ENCODE data around the gene EWSR1.

The EWSR1 gene

DNA sequence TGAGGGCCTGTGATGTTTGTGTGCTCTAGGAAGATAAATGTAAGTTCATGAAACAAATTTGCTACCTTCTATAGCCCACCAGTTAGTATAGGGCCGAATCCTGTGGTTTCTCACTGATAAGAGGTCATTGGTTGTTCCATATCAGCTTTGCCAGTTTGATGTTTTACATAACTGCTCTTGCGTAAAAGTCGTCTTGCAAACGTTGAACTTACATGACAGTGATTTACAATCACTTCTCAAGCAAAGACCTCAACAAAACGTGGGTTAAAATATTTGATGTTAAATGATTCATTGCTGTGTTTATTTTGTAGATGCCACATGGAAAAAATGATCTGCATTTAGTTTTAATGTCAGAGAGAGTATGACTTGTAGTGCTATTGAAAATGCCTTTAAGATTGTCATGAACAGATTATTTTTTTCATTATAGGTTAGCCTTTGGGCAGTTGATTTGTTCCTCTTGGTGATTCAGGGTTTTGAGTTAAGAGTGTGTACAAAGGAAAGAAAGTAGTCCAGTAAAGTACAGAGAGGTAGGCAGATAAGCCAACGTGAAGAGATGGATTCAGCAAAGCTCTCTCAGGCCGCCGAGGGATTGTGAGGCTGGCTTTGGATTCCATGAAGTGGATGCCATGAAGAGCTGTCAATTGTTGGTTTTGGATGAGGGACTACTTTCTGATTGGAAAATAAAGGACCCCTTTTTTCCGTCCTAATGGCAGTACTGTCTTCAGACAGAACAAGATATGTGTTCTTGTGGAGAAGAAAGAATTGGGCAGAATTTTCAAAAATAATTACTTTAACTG is 2.6 kb downstream of the EWSR1 start:
- no peak for DNase-seq

DNA sequence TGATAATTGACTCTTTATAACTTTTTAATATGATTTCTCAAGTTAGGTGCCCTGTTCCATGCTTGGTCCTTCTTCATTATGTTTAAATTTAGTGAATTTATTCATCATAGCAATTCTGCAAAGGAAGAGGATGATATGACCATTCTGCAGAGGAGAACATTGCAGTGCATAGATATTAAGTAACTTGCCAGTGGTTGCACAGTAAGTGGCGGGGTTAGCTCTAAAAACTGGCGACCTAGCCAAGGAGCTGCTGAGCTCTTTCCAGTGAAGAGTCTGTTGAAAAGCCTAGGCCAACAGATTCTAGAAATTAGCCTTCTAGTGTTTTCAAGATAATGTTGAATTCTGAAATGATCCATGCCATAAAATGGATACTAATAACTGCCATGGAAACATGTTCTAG is 4.6 kb downstream of the EWSR1 start:
- DNase-seq = no peak

DNA sequence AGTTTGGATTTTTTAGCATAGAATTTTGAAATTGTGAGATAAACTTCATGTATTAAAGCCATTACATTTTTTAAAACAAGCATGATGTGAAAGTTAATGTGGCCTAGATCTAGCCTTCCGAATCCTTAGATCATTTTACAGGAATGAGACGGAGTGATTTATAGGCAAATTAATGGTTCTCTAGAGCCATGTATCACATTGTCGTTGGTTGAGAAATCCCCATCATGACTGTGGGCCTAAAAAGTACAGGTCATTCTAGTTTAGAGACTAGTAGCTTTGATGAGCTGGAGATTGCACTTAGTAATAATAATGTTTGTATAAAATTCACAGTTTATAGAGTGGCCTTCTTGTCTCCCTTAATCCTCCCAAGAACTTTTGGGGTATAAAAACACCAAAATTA is 7.1 kb downstream of the EWSR1 start:
- no peak for DNase-seq

DNA sequence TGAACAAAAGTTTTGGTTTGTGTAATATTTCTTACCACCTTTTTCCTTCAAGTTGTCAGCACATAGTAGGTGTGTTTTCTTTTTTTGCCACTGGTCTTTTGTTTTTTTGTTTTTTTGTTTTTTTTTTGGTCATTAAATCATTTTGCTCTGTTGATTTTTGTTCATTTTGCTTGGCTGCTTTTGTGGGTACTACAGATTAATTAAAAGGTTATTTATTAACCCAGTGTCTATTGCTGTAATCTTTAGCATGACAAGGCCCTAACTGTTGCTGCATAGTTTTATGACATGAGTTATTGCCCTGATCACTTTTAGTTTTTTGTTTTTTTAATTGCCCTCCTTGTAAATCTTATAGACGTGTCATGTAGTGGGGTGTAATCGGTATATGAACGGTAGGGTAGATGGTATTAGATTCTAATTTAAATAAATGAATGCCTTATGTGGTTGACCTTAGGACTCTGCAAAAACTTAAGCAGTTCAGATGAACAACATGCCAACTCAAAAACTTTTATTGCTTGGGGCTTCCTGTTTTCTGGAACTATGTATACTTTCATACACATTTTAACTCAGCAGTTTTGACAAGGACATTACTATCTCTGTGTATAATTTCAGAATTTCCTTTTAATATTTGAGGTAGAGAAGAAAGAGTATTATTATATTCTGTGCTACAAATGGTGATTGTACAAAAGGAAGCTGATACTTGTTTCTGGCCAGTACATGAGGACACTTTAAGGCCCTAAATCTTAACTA is 7.9 kb downstream of the EWSR1 start:
- no peak for DNase-seq

DNA sequence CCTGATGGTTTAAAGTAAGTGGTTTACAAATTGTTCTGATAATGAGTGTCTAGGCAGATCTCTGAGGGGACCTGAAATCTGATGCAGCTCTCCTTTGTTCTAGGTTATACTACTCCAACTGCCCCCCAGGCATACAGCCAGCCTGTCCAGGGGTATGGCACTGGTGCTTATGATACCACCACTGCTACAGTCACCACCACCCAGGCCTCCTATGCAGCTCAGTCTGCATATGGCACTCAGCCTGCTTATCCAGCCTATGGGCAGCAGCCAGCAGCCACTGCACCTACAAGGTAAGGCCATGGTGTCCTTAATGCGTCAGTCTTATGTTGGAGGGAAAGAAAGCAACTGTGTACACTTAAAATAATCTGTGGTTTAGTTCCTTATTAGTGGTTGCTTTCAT is 9.9 kb downstream of the EWSR1 start:
- DNase-seq = no peak

DNA sequence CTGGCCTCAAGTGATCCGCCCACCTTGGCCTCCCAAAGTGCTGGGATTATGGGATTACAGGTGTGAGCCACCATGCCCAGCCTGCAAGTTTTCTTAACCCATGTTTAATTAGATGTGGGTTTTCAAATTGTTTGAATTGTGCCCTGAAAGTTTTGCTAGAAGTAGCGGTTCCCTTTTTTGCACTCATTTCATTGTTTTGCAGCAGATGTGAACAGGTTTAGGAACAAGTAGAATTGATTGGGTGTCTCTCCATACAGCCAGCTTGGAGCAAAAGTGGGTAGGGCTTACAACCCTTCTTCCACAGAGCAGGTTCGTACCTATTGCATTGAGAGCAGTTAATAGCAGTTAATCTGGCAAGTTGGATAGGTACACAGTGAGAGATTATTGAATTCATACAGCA is 16.1 kb downstream of the EWSR1 start:
- no peak for DNase-seq

DNA sequence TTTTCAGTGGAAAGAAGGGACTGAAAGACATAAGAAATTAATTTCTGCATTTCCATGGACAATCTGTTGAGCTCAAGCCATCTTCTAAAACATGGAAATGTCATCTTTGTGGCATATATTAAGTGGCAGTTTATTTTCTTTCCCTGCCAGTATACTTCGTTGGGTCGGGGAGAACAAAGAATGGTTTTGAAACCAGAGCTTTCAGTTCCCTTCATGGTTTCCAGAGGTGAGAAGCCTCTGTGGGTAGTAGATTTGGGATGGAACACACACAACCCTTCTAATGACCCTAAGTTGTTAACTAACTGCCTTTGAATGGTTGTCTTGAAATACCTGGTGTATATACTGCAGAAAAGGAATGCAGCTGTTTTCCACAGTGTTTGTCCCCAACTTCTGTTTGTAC is 20.8 kb downstream of the EWSR1 start:
- DNase-seq = no peak

DNA sequence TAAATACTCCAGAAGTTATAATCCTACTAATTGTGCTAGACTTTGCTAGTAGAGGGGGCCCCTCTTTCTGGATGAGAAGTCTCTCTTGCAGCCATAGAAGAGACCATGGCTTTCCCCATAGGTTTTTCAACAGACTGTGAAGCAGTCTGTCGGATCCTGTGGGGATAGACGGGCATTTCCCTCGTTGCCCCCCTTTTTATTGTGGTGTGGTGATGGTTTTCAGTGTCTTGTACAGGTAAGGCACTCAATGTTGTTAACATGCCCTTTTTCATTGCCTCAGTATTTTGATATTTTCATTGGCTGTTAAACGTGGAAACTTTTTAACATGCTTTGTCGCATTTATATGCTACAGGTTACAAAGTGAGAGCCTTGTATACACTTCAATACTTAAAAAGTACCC is 22.0 kb downstream of the EWSR1 start:
- DNase-seq = no peak

DNA sequence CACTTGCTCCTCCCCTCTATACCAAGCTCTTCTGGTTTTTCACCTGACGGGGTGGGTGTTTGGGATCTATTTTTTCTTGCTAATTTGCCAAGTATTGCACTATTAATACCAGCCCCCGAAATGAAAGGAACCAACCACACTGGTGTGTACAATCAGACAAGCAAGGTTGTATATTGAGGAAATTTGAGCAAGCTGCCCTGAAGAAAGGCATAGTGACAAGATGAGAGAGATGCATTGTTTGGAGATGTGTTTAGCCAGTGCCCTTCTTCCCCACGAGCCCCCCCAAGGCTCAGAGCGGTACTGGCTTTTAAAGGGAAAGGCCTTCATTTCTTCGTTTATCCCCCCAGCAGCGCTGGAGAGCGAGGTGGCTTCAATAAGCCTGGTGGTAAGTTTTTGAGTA is 23.1 kb downstream of the EWSR1 start:
- no peak for DNase-seq

DNA sequence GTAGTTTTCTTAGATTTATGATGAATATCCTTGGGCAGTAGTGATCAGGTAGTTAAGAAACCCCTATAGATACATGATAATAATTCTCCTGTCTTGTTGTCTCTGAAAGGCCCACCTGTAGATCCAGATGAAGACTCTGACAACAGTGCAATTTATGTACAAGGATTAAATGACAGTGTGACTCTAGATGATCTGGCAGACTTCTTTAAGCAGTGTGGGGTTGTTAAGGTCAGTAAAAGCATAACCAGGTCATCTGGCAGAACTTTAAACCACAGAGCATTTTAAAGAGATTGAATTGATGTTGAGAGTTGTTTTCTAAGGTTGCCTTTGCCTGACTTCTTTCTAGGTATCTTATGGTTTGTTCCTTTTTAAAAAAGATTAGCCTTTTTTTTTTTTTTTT is 24.3 kb downstream of the EWSR1 start:
- no peak for DNase-seq

DNA sequence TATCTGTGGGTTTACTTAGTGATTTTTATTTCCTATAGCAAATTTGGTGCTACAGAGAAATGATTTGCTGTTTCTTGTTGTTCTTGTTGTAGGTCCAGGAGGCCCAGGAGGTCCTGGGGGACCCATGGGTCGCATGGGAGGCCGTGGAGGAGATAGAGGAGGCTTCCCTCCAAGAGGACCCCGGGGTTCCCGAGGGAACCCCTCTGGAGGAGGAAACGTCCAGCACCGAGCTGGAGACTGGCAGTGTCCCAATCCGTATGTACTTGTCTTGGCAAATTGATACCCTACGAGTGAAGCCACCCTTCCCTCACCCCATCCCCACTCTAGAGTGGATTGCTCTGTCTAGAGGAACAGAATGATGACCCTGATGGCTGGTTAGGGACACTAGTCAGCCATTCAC is 30.6 kb downstream of the EWSR1 start:
- no peak for DNase-seq

DNA sequence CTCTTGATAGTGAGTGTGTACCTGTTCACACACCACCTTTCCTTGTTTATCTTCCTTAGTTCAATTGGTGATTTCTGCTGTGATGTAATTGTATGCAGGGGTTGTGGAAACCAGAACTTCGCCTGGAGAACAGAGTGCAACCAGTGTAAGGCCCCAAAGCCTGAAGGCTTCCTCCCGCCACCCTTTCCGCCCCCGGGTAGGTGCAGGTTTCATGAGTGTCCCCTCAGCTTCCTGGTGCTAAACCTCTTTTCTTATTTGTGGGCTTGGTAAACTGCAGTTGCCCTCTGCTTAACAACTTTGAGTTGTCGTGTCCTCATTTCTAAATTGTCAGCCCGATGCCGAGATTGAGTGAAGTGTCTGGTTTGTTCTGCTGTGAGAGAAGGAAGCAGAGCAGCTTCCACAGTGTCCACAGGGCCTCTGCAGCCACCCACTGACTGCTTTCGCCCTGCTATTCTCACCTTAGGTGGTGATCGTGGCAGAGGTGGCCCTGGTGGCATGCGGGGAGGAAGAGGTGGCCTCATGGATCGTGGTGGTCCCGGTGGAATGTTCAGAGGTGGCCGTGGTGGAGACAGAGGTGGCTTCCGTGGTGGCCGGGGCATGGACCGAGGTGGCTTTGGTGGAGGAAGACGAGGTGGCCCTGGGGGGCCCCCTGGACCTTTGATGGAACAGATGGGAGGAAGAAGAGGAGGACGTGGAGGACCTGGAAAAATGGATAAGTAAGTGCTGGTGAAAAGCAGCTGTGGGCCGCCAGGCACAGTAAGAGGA is 31.2 kb downstream of the EWSR1 start:
- DNase-seq = no peak

DNA sequence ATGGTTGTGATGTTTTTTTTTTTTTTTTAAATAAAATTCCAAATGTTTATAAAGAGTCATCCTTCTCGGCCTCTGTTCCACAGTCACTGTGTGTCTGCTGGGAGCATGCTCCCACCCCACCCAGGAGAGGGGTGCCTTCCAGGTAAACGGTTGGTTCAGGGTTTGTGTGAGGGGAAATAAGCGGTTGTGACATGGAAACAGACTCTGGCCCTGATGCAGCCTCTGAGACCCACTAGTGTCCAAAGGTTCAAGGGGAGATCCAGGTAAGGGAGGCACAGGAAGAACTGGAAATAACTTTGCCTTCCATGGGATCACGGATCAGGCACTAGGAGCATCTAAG is 32.4 kb downstream of the EWSR1 start:
- DNase-seq = no peak

DNA sequence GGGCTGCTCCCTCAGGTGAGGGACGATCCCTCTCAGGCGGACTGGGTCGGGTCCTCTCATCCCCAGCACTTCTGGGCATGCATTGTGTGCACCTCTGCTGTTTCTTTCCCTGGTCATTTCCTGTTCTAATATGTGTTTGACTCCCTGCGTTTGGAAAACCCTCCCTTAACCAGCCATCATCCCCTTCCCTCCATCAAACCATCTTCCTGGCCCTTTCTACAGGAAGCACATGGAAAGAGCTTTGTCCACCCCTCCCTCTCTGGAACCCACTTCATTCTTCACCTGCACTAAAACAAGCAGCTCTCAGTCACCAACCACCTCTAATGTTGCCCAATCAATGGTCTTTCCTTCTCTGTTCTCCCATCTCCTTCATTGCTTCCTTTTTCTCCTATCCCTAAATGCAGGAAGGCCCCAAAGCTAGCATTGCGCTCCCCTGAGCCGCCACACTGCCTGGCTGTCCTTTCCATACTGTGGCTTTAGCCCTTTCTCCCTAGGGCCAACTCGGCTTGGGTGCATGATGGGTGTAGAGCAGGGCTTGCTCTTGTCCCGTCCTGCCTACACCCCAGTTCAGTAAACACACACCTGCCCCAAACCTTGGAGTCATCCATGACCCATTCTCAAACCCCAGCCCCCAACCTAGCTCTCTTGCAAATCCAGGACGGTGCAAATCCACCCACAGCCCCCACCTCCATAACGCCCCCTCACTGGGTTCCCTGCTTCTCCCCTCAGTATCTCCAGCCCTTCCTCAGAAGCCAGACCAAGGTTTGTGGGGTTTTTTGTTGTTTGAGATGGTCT is 32.9 kb downstream of the EWSR1 start:
- DNase-seq = no peak

DNA sequence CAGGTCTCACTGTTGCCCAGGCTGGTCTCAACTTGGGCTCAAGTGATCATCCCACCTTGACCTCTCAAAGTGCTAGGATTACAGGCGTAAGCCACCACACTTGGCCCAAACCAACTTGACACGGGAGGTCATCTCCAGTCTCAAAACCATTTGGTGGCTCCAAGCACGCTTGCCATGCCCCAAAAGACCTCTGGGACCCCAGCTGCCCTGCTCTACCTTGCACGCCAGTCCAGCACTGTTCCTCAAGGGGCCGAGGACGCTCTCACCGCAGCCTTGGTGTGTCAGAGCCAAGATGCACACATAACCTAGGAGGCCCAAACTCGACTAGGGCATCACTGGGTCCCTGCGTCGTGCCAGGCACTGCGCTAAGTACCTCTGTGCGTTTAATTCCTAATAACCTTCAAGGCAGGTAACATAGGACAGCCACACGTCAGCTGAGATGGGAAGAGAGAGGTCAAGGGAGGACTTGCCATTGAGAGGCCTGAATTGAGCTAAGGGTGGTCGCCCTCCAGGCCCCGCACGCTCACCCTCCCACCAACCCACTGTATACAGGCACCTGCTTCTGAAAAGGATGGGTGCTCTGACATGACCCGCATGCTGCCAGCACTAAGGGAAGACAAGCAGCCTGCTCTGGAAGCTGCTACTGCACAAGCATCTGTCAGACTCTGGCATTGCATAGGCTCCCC is 33.8 kb downstream of the EWSR1 start:
- DNase-seq = no peak

DNA sequence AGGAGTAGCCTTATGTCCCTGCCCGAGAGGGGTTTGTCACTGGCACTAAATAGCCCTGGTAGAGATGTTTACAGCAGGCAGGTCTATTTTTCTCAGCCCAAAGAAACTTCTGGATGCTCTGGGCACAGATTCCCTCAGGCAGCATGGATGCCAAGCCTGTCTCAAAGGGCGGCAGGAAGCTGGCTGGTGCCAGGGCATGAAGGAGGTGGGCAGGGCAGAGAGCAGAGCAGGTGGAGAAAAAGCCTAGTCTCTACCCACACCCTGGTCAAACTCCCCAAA is 34.3 kb downstream of the EWSR1 start:
- DNase-seq = no peak

DNA sequence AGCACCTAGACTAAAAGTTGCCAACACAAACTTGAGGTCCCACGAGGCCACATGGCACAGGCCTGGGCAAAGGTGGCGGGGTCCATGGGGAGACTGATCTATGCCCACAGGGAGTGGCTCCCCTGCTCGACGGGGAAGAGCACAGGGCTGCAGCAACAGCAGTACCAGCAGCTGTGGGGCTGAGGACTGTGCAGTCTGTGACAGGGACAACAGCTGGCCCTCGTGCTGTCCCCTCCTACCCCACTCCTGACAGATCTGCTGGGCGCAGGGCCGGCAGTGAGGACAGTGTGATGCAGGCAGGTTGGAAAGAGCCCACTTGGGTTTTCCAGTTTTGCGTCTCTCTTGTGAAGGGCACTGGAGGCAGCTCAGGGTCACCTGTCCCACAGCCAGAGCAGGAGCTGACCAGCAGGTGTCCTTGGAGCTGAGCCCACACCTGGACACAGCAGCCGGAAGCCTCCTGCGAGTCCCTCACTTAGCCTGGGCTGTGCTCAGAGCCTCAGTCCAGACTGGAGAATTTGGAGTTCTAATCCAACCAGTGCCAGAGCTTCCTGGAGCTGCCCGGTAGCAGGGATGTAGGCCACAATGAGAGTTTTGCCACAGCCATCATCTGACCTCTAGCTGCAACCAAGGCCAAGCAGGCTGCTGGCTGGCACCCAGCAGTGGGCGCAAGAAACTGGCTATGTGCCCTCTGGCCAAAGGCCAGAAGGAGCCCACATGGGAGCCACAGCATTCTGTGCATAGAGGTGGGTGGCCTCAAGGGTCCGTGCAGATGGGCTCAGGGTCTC is 34.8 kb downstream of the EWSR1 start:
- no peak for DNase-seq

DNA sequence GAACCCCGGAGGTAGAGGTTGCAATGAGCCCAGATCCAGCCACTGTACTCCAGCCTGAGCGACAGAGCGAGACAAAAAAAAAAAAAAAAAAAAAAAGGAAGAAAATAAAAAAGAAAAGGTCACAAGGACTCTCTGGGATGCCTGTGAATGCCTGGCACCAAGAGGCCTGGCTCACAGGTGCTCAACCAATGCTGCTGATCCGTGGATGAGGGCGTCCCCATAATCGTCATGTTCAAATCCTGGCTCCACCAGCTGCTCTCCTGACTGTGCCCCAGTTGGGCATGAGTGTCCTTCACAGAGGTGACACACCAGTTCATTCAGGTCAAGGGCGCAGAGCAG is 37.7 kb downstream of the EWSR1 start:
- no peak for DNase-seq

DNA sequence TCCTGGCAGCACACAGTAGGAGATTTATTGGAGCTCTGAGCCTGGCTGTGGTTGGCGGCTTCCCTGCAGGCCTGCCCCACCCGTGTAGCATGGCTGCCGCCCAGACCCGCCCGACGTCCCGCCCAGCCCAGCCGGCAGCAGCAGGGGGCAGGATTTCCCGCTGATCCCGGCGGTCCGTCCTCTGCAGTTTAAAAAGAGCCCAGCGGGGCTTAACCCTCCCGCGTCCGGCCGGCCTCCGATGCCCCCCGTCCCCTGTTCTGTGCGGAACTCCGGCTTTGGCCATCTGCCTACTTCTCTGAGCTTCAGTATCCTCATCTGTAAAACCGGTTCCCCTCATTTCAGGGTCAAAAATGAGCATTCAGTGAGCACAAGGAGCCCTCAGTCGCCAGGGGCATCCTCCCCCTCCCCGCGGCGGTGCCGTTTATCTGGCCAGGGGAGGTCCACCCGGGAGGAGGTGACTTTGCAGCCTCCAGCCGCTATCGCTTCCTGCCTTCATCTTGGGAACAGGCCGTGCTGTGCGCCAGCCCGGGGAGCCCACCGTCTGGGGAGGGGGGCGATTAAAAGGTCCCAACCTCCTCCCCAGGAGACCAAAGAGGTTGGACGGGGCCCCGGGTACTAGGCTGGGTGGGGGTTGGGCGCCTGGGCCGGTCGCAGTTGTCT is 38.2 kb downstream of the EWSR1 start, which contains the start of gene GAS2L1:
Gene GAS2L1 (plus strand): TSS at position 476 of the 660 bp plus-strand sequence. CDS start 1,456 bp downstream, outside the sequence.
- DNase-seq = no peak

DNA sequence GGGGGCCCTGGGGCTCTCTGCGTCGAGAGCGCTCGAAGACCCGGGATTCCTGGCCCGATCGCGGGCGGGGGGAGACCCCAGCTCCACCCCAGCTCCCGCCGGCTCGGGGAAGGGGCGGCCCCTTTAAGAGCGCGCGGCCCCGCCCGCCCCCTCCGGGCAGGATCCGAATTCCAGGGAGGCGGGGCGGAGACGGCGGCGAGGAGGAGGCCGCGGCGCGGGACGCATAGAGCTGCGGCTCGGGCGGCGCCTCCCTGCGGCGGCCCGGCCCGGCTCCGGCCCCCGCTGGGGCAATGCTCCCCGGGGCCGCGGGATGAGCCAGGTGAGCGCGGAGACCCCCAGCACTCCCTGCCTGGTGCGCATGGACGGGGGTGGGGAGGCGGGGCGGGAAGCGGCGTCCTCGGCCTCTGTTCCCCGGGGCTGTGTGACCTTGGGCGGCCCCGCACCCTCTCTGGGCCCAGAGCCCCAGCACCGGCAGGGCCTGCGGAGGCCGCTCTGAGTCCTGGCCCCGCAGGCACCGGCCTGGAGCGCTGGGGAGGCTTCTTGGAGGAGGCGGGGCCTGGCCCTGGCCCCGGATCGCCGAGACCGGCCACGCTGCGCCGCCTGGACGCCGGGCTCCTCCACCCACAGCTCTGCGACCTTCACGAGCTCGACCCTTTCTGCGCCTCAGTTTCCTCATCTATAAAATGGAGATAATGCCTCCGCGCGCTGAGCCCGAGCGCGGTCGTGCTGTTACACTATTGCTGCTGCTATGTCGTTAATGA is 38.9 kb downstream of the EWSR1 start:
- no peak for DNase-seq
